OCI-LY1 (cell line): Measurements from ENCODE around the gene MFRP.

ENCODE experiments used
- H2AFZ ChIP-seq: fragments of 200-600 bp; sonication (generic), shearing (Covaris generic); 2 replicates; pipeline ENCODE4 v1.6.0; 2014; ENCODE audit warnings: antibody characterized with exemption, mild to moderate bottlenecking, low read length
- H3F3A ChIP-seq: fragments of 200-600 bp; sonication (generic), shearing (Covaris generic); 2 replicates; pipeline ENCODE4 v1.6.0; 2014; ENCODE audit warnings: mild to moderate bottlenecking, antibody characterized with exemption, low read length, moderate library complexity; ENCODE audit not compliant: insufficient read depth
- H3K27ac ChIP-seq: fragments of 200-600 bp; sonication (generic); 2 replicates; pipeline ENCODE4 v1.5.1; 2014; ENCODE audit warnings: low read length, mixed run types, mild to moderate bottlenecking, low read depth; ENCODE audit not compliant: poor library complexity, severe bottlenecking
- H3K27me3 ChIP-seq: fragments of 200-600 bp; sonication (generic); 2 replicates; pipeline ENCODE4 v1.6.0; 2014; ENCODE audit warnings: antibody characterized with exemption, mild to moderate bottlenecking, low read length, moderate library complexity; ENCODE audit not compliant: insufficient read depth
- H3K36me3 ChIP-seq: fragments of 200-600 bp; sonication (generic); 2 replicates; pipeline ENCODE4 v1.6.1; 2014; ENCODE audit warnings: mild to moderate bottlenecking, antibody characterized with exemption, low read length, moderate library complexity, mixed read lengths; ENCODE audit not compliant: insufficient read depth
- H3K4me1 ChIP-seq: fragments of 200-600 bp; sonication (generic); 2 replicates; pipeline ENCODE4 v1.5.1; 2014; ENCODE audit warnings: mild to moderate bottlenecking, low read length, moderate library complexity; ENCODE audit not compliant: insufficient read depth, severe bottlenecking
- H3K4me2 ChIP-seq: fragments of 200-600 bp; sonication (generic), shearing (Covaris generic); 2 replicates; pipeline ENCODE4 v1.6.1; 2014; ENCODE audit warnings: low read length
- H3K4me3 ChIP-seq: fragments of 200-600 bp; sonication (generic); 2 replicates; pipeline ENCODE4 v1.5.1; 2014; ENCODE audit warnings: low read length, low read depth, mild to moderate bottlenecking, mixed read lengths; ENCODE audit not compliant: poor library complexity, severe bottlenecking
- H3K79me2 ChIP-seq: fragments of 200-600 bp; shearing (Covaris generic); 2 replicates; pipeline ENCODE4 v1.6.1; 2016; ENCODE audit warnings: mixed run types, low read length, mixed read lengths; ENCODE audit not compliant: insufficient read depth
- H3K9ac ChIP-seq: fragments of 200-600 bp; sonication (generic), shearing (Covaris generic); 2 replicates; pipeline ENCODE4 v1.6.1; 2014; ENCODE audit warnings: mild to moderate bottlenecking, low read length, mixed read lengths
- H3K9me2 ChIP-seq: fragments of 200-600 bp; sonication (generic), shearing (Covaris generic); 2 replicates; pipeline ENCODE4 v1.6.1; 2014; ENCODE audit warnings: low read depth, mild to moderate bottlenecking, low read length, mixed read lengths
- H3K9me3 ChIP-seq: fragments of 200-600 bp; shearing (Covaris generic); 2 replicates; pipeline ENCODE4 v1.6.1; 2014; ENCODE audit warnings: low read length, mixed read lengths
- H4K20me1 ChIP-seq: fragments of 200-600 bp; sonication (generic), shearing (Covaris generic); 2 replicates; pipeline ENCODE4 v1.6.0; 2016; ENCODE audit warnings: mild to moderate bottlenecking, low read length; ENCODE audit not compliant: insufficient read depth
- CTCF ChIP-seq: fragments of 200-600 bp; sonication (generic), shearing (Covaris generic); IDR thresholded peaks from 2 replicates; pipeline ENCODE4 v1.5.1; 2017; ENCODE audit warnings: mild to moderate bottlenecking, antibody characterized with exemption, low read length, moderate library complexity, mixed read lengths
- EZH2 ChIP-seq: fragments of 200-600 bp; sonication (generic), shearing (Covaris generic); IDR thresholded peaks from 2 replicates; pipeline ENCODE4 v1.8.0; 2017; ENCODE audit warnings: borderline replicate concordance, mixed run types, mild to moderate bottlenecking, antibody characterized with exemption, low read length, moderate library complexity, mixed read lengths

MFRP gene

GRCh38 chr11:119346605-119347004 lies at the start of gene MFRP:
MFRP (minus strand) TSS chr11:119346705; CDS start chr11:119346513, 192 bp downstream.
- H3K79me2 ChIP-seq, result no peaks in the 10 kb centered on the region
- H3K27me3 ChIP-seq, result no peaks in the 10 kb centered on the region; the same call in 1 of the 2 replicates
- H3F3A ChIP-seq, result no peaks in the 10 kb centered on the region
- no peaks in the 10 kb centered on the region for H4K20me1 ChIP-seq
- H2AFZ ChIP-seq, result no peak within 1 kb of the TSS
- H3K27ac ChIP-seq, result no peak within 1 kb of the TSS
- no peaks in the 10 kb centered on the region for H3K36me3 ChIP-seq
- H3K4me2 ChIP-seq, result no peak within 1 kb of the TSS
- H3K4me1 ChIP-seq, result no peaks in the 10 kb centered on the region
- no peak within 1 kb of the TSS for H3K9ac ChIP-seq
- H3K9me2 ChIP-seq, result no peaks in the 10 kb centered on the region
- no peaks in the 10 kb centered on the region for H3K9me3 ChIP-seq
- H3K4me3 ChIP-seq, result no peak within 1 kb of the TSS
- TF ChIP-seq EZH2, result no peak
- TF ChIP-seq CTCF, result no peak

DNA sequence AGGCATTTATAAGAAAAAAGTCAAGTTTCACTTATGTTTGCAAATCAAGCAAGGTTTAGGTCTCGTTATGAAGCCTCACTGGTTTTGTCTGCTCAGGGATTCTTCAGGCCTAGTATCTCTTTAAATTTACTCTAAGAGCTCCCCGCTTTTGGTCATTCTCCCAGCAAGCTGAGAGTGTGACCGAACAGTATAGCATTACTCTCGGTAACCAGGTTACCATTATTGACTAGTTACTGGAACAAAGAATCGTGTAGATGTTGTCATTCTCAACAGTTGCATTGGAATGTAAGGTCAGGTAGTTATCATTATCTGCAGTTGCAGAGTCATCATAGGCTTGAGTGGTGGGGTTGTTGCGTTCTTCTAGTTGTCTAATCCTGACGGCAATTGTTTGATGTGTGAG lies 44.8 kb upstream of the MFRP start:
- TF ChIP-seq CTCF, result no peak
- TF ChIP-seq EZH2, result no peak
- Histone ChIP-seq H3K9me3 (no peaks in the 10 kb centered on the region), H3K9ac (no peak overlapping the region), H3K27ac (no peak overlapping the region), H3F3A (no peaks in the 10 kb centered on the region), H3K27me3 (no peaks in the 10 kb centered on the region), H3K4me1 (no peaks in the 10 kb centered on the region), H4K20me1 (no peaks in the 10 kb centered on the region), H3K79me2 (no peaks in the 10 kb centered on the region), H2AFZ (no peak overlapping the region), H3K9me2 (no peaks in the 10 kb centered on the region), H3K4me3 (no peak overlapping the region), H3K4me2 (no peak overlapping the region), H3K36me3 (no peaks in the 10 kb centered on the region)

- no peaks in the 10 kb centered on the region for H4K20me1 ChIP-seq
- H3K4me1 ChIP-seq, result no peaks in the 10 kb centered on the region
- no peaks in the 10 kb centered on the region for H3K27me3 ChIP-seq
- no peak overlapping the region for H3K9ac ChIP-seq
- H3K9me2 ChIP-seq, result no peaks in the 10 kb centered on the region
- H3K79me2 ChIP-seq, result no peaks in the 10 kb centered on the region
- no peak overlapping the region for H3K27ac ChIP-seq
- H3K36me3 ChIP-seq, result no peaks in the 10 kb centered on the region
- TF ChIP-seq CTCF (peak; percentile 38; the same call in 1 of the 2 replicates), EZH2 (no peak)
- H3K4me3 ChIP-seq, result no peak overlapping the region
- no peak overlapping the region for H3K4me2 ChIP-seq
- H3F3A ChIP-seq, result no peaks in the 10 kb centered on the region
- H2AFZ ChIP-seq, result no peak overlapping the region
- no peaks in the 10 kb centered on the region for H3K9me3 ChIP-seq
Measured at GRCh38 chr11:119389611-119390254, 43.2 kb upstream of the MFRP start.
